B cell (primary cell): ENCODE data around the gene KIAA0825. TPM values are rescaled to one million over a fixed set of nuclear protein-coding genes. Genes with fewer than 3 reads are reported as not detected.

Experiments
- ATAC-seq: fragments of 200-7000 bp; cut with Tn5 transposase; one replicate; pipeline ENCODE4 v1.10.0; 2021; ENCODE audit warnings: low read depth, mild to moderate bottlenecking, moderate number of reproducible peaks, moderate library complexity
- CTCF ChIA-PET: fragments of 350-600 bp; sonication (Branson Sonifier 250); formaldehyde crosslinking; loops from one replicate; lab custom pipeline; 2021; ENCODE audit warnings: antibody characterized with exemption, inconsistent platforms; lab: Charles Lee
- POLR2A ChIA-PET: fragments of 350-600 bp; sonication (Branson Sonifier 250); formaldehyde crosslinking; loops from one replicate; lab custom pipeline; 2021; ENCODE audit warnings: antibody characterized with exemption; lab: Charles Lee
- DNase-seq: peaks from one replicate; pipeline ENCODE4 v3.0.0; 2013
- H2AFZ ChIP-seq: 2 replicates; pipeline ENCODE4 v1.6.1; 2012; ENCODE audit warnings: mild to moderate bottlenecking, low read depth, low read length; ENCODE audit not compliant: insufficient read depth, poor library complexity, severe bottlenecking
- H3K27ac ChIP-seq, 2 donors: 1 replicate in 1 of 2; 2 replicates in 1 of 2; pipeline ENCODE4 v1.5.1; 2012 to 2013; ENCODE audit warnings: low read length in 2 of 2, mild to moderate bottlenecking in 2 of 2, moderate library complexity in 1 of 2
- H3K27me3 ChIP-seq, 4 experiments: fragments of 200-600 bp in 1 of 4; sonication (generic) in 1 of 4; replicated peaks in 1 of 4; 1 replicate in 2 of 4; 2 replicates in 2 of 4; pipeline versions ENCODE4 v1.6.1 to v1.7.0; 2013 to 2016; ENCODE audit warnings: low read length in 3 of 4, mild to moderate bottlenecking in 2 of 4, mixed read lengths in 1 of 4, moderate library complexity in 1 of 4; ENCODE audit not compliant: insufficient read depth in 4 of 4, control insufficient read depth in 3 of 4; ENCODE audit errors: control extremely low read depth in 1 of 4
- H3K36me3 ChIP-seq, 2 experiments: replicated peaks in 1 of 2; 1 replicate in 1 of 2; 2 replicates in 1 of 2; pipeline versions ENCODE4 v1.6.1 to v1.7.1; 2013; ENCODE audit warnings: low read length in 1 of 2; ENCODE audit not compliant: insufficient read depth in 2 of 2, control insufficient read depth in 1 of 2; ENCODE audit errors: control extremely low read depth in 1 of 2, extremely low read depth in 1 of 2
- H3K4me1 ChIP-seq, 2 donors: fragments of 200-600 bp in 1 of 2; sonication (generic) in 1 of 2; 1 replicate in 1 of 2; 2 replicates in 1 of 2; pipeline versions ENCODE4 v1.5.1 to v1.6.1; 2013 to 2017; ENCODE audit warnings: low read length in 2 of 2; ENCODE audit not compliant: control insufficient read depth in 2 of 2, insufficient read depth in 2 of 2
- H3K4me2 ChIP-seq: replicated peaks from 2 replicates; pipeline ENCODE3; 2012; ENCODE audit warnings: mild to moderate bottlenecking, low read depth, low read length; ENCODE audit not compliant: poor library complexity, severe bottlenecking
- H3K4me3 ChIP-seq, 5 experiments: fragments of 200-600 bp in 1 of 5; sonication (generic) in 1 of 5; 1 replicate in 3 of 5; 2 replicates in 2 of 5; pipeline versions ENCODE4 v1.5.1 to v1.7.0; 2011 to 2016; ENCODE audit warnings: low read length in 4 of 5, mild to moderate bottlenecking in 4 of 5, low read depth in 2 of 5, control low read depth in 1 of 5, moderate library complexity in 1 of 5; ENCODE audit not compliant: insufficient read depth in 1 of 5; ENCODE audit errors: control extremely low read depth in 1 of 5, extremely low read depth in 1 of 5
- H3K79me2 ChIP-seq: fragments of 200-600 bp; sonication (generic); one replicate; pipeline ENCODE4 v1.6.0; 2016; ENCODE audit warnings: low read length; ENCODE audit not compliant: control insufficient read depth, insufficient read depth
- H3K9ac ChIP-seq: fragments of 200-600 bp; sonication (generic); 2 replicates; pipeline ENCODE4 v1.6.1; 2017; ENCODE audit warnings: mild to moderate bottlenecking, low read length, moderate library complexity
- H3K9me3 ChIP-seq, 3 donors: one replicate each; pipeline versions ENCODE4 v1.6.1 to v1.7.1; 2013; ENCODE audit warnings: low read length in 2 of 3; ENCODE audit not compliant: control insufficient read depth in 2 of 3, insufficient read depth in 1 of 3; ENCODE audit errors: control extremely low read depth in 1 of 3
- H4K20me1 ChIP-seq: 2 replicates; pipeline ENCODE4 v1.6.0; 2012; ENCODE audit warnings: mild to moderate bottlenecking, low read length; ENCODE audit not compliant: insufficient read depth, control insufficient read depth, poor library complexity, severe bottlenecking
- H3K27ac Mint-ChIP-seq: one replicate; pipeline ENCODE4 v1.8.0; 2021; ENCODE audit warnings: mixed read lengths
- H3K27me3 Mint-ChIP-seq: one replicate; pipeline ENCODE4 v1.8.0; 2021; ENCODE audit warnings: mixed read lengths
- H3K4me1 Mint-ChIP-seq: one replicate; pipeline ENCODE4 v1.8.0; 2021; ENCODE audit warnings: mixed read lengths
- H3K4me3 Mint-ChIP-seq: one replicate; pipeline ENCODE4 v1.8.0; 2021; ENCODE audit warnings: mixed read lengths
- H3K9me3 Mint-ChIP-seq: one replicate; pipeline ENCODE4 v1.8.0; 2022; ENCODE audit warnings: mixed read lengths; ENCODE audit not compliant: insufficient read depth
- CTCF ChIP-seq: fragments of 200-600 bp; IDR thresholded peaks from one replicate; pipeline ENCODE4 v1.8.0; 2022; ENCODE audit warnings: antibody characterized with exemption, mild to moderate bottlenecking
- EZH2 ChIP-seq: IDR thresholded peaks from 2 replicates; pipeline ENCODE4 v1.6.1; 2012; ENCODE audit warnings: borderline replicate concordance, low read depth, mild to moderate bottlenecking, moderate library complexity, low read length; ENCODE audit not compliant: insufficient read depth, poor library complexity, severe bottlenecking
- WGBS: methylation state at CpG from one replicate; pipeline ENCODE4 v1.1.5; 2013; ENCODE audit warnings: missing lambda C conversion rate; ENCODE audit not compliant: insufficient coverage; 5-methylcytosine and 5-hydroxymethylcytosine counted together
- intact Hi-C: fragments of 100-400 bp; cut with micrococcal nuclease; formaldehyde crosslinking; loops from one replicate; pipeline ENCODE4 v1.10.0; 2022
- polyA plus RNA-seq: library from polyadenylated mRNA; depleted of rRNA; stranded (reverse); fragments of >200 nt; gene quantifications from 2 replicates; pipeline ENCODE4 v1.2.3, GENCODE V29; 2012
- total RNA-seq, 2 donors: library from RNA; stranded (reverse); fragments of 120-200 nt in 1 of 2; gene quantifications; 1 replicate in 1 of 2; 2 replicates in 1 of 2; pipeline versions ENCODE4 v1.2.3 to v1.2.4, GENCODE V29; 2013 to 2022

Gene KIAA0825
- total and polyA plus RNA-seq, 2 donors (not counting 1 experiment from before 2014, with no cell fraction given): 0.43 to 2.7 TPM

GRCh38 chr5:94409440-94409839 lies 209.0 kb downstream of the KIAA0825 start:
- WGBS: no CpG with 5 or more reads among the region's 1 CpG
- no peak overlapping the region for H3K27ac Mint-ChIP-seq
- Histone ChIP-seq H3K9me3 (no peaks in the 10 kb centered on the region), H3K4me3 (no peak overlapping the region), H3K4me1 (no peaks in the 10 kb centered on the region), H3K79me2 (no peaks in the 10 kb centered on the region), H2AFZ (no peak overlapping the region), H3K27ac (no peak overlapping the region), H3K27me3 (no peaks in the 10 kb centered on the region), H4K20me1 (no peaks in the 10 kb centered on the region), H3K36me3 (no peaks in the 10 kb centered on the region), H3K4me2 (no peak overlapping the region), H3K9ac (no peak overlapping the region)
- no peak for ATAC-seq
- DNase-seq: no peak
- no peaks in the 10 kb centered on the region for H3K4me1 Mint-ChIP-seq
- H3K27me3 Mint-ChIP-seq: no peaks in the 10 kb centered on the region
- ChIA-PET POLR2A (no interaction called here), CTCF (no interaction called here)
- TF ChIP-seq CTCF (no peak), EZH2 (no peak)
- H3K4me3 Mint-ChIP-seq: no peak overlapping the region
- peaks cover 2% of the 10 kb centered on the region for H3K9me3 Mint-ChIP-seq
- intact Hi-C loops: no loop called here

GRCh38 chr5:94407023-94407422 lies 211.4 kb downstream of the KIAA0825 start:
- Histone ChIP-seq H3K27me3 (no peaks in the 10 kb centered on the region), H3K9me3 (no peaks in the 10 kb centered on the region), H3K4me3 (no peak overlapping the region), H3K4me1 (no peaks in the 10 kb centered on the region), H4K20me1 (no peaks in the 10 kb centered on the region), H3K9ac (no peak overlapping the region), H3K36me3 (no peaks in the 10 kb centered on the region), H3K4me2 (no peak overlapping the region), H3K27ac (no peak overlapping the region), H3K79me2 (no peaks in the 10 kb centered on the region), H2AFZ (no peak overlapping the region)
- intact Hi-C loops: no loop called here
- no peak for DNase-seq
- Mint-ChIP-seq H3K4me3 (no peak overlapping the region), H3K27me3 (no peaks in the 10 kb centered on the region), H3K9me3 (peaks cover under 1% of the 10 kb centered on the region), H3K4me1 (no peaks in the 10 kb centered on the region), H3K27ac (no peak overlapping the region)
- ChIA-PET POLR2A (no interaction called here), CTCF (no interaction called here)
- no CpG with 5 or more reads among the region's 4 CpGs for WGBS
- TF ChIP-seq CTCF: no peak
- TF ChIP-seq EZH2: no peak
- no peak for ATAC-seq
